ENCODE results near the gene NELFE. TPM values are rescaled to one million over a fixed set of nuclear protein-coding genes. Genes with fewer than 3 reads are reported as not detected.

The NELFE gene
- total RNA-seq, 2 experiments from 2014 or later, result 76.1 to 94.8 TPM

DNA sequence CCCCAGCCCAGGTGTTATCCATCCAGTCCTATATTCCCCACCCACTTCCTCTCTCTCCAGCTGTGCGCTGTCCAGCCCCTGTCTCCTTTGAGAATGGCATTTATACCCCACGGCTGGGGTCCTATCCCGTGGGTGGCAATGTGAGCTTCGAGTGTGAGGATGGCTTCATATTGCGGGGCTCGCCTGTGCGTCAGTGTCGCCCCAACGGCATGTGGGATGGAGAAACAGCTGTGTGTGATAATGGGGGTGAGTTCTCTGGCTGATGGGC is 30.2 kb downstream of the NELFE start:
- ChIA-PET CTCF (ENCODE audit: unreplicated experiment) (no interaction called here), POLR2A (no interaction called here)
- no peaks in the 10 kb centered on the region for H3K79me2 ChIP-seq (ENCODE audit: insufficient read depth, low read depth, low read length)
- TF ChIP-seq, protein P1, sequence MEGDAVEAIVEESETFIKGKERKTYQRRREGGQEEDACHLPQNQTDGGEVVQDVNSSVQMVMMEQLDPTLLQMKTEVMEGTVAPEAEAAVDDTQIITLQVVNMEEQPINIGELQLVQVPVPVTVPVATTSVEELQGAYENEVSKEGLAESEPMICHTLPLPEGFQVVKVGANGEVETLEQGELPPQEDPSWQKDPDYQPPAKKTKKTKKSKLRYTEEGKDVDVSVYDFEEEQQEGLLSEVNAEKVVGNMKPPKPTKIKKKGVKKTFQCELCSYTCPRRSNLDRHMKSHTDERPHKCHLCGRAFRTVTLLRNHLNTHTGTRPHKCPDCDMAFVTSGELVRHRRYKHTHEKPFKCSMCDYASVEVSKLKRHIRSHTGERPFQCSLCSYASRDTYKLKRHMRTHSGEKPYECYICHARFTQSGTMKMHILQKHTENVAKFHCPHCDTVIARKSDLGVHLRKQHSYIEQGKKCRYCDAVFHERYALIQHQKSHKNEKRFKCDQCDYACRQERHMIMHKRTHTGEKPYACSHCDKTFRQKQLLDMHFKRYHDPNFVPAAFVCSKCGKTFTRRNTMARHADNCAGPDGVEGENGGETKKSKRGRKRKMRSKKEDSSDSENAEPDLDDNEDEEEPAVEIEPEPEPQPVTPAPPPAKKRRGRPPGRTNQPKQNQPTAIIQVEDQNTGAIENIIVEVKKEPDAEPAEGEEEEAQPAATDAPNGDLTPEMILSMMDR (conservative IDR thresholded peaks at IDR 0.05; ENCODE audit: low read length), result no peak
- no peak for TF ChIP-seq EZH2phosphoT487 (IDR thresholded peaks at IDR 0.05; ENCODE audit: borderline replicate concordance, low read depth, low read length)
- no peaks in the 10 kb centered on the region for H3K36me3 ChIP-seq (ENCODE audit: insufficient read depth, low read length)
- intact Hi-C loops (cut with micrococcal nuclease; ENCODE audit: unreplicated experiment), result no loop called here
- H3K4me1 ChIP-seq (ENCODE audit: insufficient read depth, low read length, poor library complexity, severe bottlenecking), result no peaks in the 10 kb centered on the region
- no peaks in the 10 kb centered on the region for H3K9me3 ChIP-seq (ENCODE audit: low read length)
- H2AFZ ChIP-seq (ENCODE audit: low read length), result no peak overlapping the region
- DNase-seq (ENCODE audit: low spot score), result no peak
- H3K4me3 ChIP-seq (ENCODE audit: low read depth, low read length, poor library complexity, severe bottlenecking), result no peak overlapping the region
- H4K20me1 ChIP-seq (ENCODE audit: insufficient read depth, low read length), result no peaks in the 10 kb centered on the region
- H3K9me2 ChIP-seq (ENCODE audit: insufficient read depth, low read length), result no peaks in the 10 kb centered on the region
- no peak overlapping the region for H3K4me2 ChIP-seq (ENCODE audit: low read length)
- BruUV-seq (replicated peaks), result no TSS peak
- no peak overlapping the region for H3K27ac ChIP-seq (ENCODE audit: low read depth, low read length, poor library complexity, severe bottlenecking)

DNA sequence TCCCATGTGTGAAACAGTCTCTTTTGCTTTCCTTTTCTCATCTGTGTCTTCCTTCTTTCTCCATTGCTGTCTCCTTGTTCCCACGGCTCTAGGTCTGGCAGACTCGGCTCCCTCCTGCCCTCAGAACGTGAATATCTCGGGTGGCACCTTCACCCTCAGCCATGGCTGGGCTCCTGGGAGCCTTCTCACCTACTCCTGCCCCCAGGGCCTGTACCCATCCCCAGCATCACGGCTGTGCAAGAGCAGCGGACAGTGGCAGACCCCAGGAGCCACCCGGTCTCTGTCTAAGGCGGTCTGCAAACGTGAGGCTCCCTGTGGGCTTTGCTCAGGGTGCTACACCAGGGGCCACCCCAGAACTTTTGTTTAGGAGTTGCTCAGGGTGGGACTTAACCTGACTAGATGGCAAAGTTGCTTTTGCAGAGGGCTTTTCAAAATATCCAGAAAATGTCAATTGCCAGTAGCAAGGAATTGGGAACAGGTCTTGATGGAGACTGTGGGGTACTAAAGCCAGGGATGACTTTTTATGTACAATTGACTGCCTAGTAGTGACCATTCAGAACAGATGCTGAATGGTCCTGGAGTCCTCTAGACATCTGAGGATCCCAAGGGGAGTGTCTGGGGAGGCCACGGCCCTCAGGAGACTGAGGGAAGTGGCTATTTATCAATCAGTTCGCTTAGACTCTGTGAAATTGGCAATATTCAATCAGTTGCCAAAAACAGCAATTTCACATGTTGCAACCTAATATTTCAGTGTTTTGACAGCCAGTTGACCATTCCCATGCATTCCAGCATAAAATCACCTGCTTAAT is 30.7 kb downstream of the NELFE start:
- ChIA-PET POLR2A (no interaction called here), CTCF (ENCODE audit: unreplicated experiment) (no interaction called here)
- intact Hi-C loops (cut with micrococcal nuclease; ENCODE audit: unreplicated experiment), result no loop called here
- no peak for TF ChIP-seq EZH2phosphoT487 (IDR thresholded peaks at IDR 0.05; ENCODE audit: borderline replicate concordance, low read depth, low read length)
- TF ChIP-seq, protein P1 (conservative IDR thresholded peaks at IDR 0.05; ENCODE audit: low read length), result no peak
- no peaks in the 10 kb centered on the region for H3K9me2 ChIP-seq (ENCODE audit: insufficient read depth, low read length)
- H2AFZ ChIP-seq (ENCODE audit: low read length), result no peak overlapping the region
- no peak overlapping the region for H3K27ac ChIP-seq (ENCODE audit: low read depth, low read length, poor library complexity, severe bottlenecking)
- no peaks in the 10 kb centered on the region for H4K20me1 ChIP-seq (ENCODE audit: insufficient read depth, low read length)
- no TSS peak for BruUV-seq (replicated peaks)
- no peak overlapping the region for H3K4me3 ChIP-seq (ENCODE audit: low read depth, low read length, poor library complexity, severe bottlenecking)
- no peaks in the 10 kb centered on the region for H3K79me2 ChIP-seq (ENCODE audit: insufficient read depth, low read depth, low read length)
- H3K9me3 ChIP-seq (ENCODE audit: low read length), result no peaks in the 10 kb centered on the region
- no peaks in the 10 kb centered on the region for H3K4me1 ChIP-seq (ENCODE audit: insufficient read depth, low read length, poor library complexity, severe bottlenecking)
- no peak overlapping the region for H3K4me2 ChIP-seq (ENCODE audit: low read length)
- DNase-seq (ENCODE audit: low spot score), result no peak
- H3K36me3 ChIP-seq (ENCODE audit: insufficient read depth, low read length), result no peaks in the 10 kb centered on the region

DNA sequence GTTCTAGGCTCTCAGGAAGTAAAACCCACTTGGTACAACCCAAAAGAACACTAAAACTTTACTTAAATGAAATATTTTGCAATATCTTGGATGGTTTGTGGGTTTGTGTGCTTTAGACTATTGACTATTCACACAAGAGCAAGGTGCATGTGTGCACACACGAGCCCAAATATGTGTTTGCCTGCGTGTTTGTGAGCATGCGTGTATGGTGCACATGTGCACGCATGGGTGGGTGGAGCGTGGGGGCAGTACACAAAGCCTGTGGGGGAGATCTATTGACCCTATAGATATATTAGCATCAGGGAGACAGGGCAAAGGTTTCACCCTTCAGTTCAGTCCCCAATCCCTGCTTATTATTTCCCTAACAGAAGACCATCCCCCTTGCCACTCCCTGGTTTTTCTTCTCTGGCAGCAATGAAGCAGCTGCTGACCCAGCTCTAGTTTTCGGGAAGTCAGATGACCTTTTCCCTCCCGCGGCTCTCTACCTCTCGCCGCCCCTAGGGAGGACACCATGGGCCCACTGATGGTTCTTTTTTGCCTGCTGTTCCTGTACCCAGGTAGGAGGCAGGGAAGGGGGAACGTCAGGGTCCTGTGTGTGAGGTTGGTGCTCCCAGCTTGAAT is 31.4 kb downstream of the NELFE start, which contains the start of gene C2:
TSS of gene C2 (plus strand) at position 476 of the 621 bp plus-strand sequence. CDS start at position 512, 36 bp downstream.
- H3K4me2 ChIP-seq (ENCODE audit: low read length), result no peak within 1 kb of the TSS
- POLR2A ChIA-PET, result no interaction called here
- TF ChIP-seq EZH2phosphoT487 (IDR thresholded peaks at IDR 0.05; ENCODE audit: borderline replicate concordance, low read depth, low read length), result no peak
- TF ChIP-seq, protein P1 (conservative IDR thresholded peaks at IDR 0.05; ENCODE audit: low read length), result no peak

More for the DNA sequence above, 31.4 kb downstream of the NELFE start, which contains the start of gene C2:
- intact Hi-C loops (cut with micrococcal nuclease; ENCODE audit: unreplicated experiment), result no loop called here
- H4K20me1 ChIP-seq (ENCODE audit: insufficient read depth, low read length), result no peaks in the 10 kb centered on the region
- DNase-seq (ENCODE audit: low spot score), result no peak
- CTCF ChIA-PET (ENCODE audit: unreplicated experiment), result no interaction called here
- no peak within 1 kb of the TSS for H3K27ac ChIP-seq (ENCODE audit: low read depth, low read length, poor library complexity, severe bottlenecking)
- H3K9me2 ChIP-seq (ENCODE audit: insufficient read depth, low read length), result no peaks in the 10 kb centered on the region
- H3K4me1 ChIP-seq (ENCODE audit: insufficient read depth, low read length, poor library complexity, severe bottlenecking), result no peaks in the 10 kb centered on the region
- no peak within 1 kb of the TSS for H3K4me3 ChIP-seq (ENCODE audit: low read depth, low read length, poor library complexity, severe bottlenecking)
- BruUV-seq (replicated peaks), result no TSS peak
- H2AFZ ChIP-seq (ENCODE audit: low read length), result no peak within 1 kb of the TSS
- H3K9me3 ChIP-seq (ENCODE audit: low read length), result no peaks in the 10 kb centered on the region
- no peaks in the 10 kb centered on the region for H3K79me2 ChIP-seq (ENCODE audit: insufficient read depth, low read depth, low read length)
- no peaks in the 10 kb centered on the region for H3K36me3 ChIP-seq (ENCODE audit: insufficient read depth, low read length)
